SK-N-SH treated with all-trans-retinoic acid at 6 μM for 48 hours (cell line): ENCODE data around the gene SORCS2.

Experiments used
- ATAC-seq: fragments of 200-7000 bp; cut with Tn5 transposase; 3 replicates; pipeline ENCODE4 v1.9.1; 2020; ENCODE audit warnings: mild to moderate bottlenecking, moderate library complexity
- ARNTL ChIP-seq: fragments of 450-650 bp; formaldehyde crosslinking; IDR thresholded peaks from 2 replicates; pipeline ENCODE4 v1.5.0; 2020; ENCODE audit warnings: low read depth, mild to moderate bottlenecking, moderate library complexity, borderline replicate concordance
- BACH2 ChIP-seq: fragments of 250-450 bp; sonication (Bioruptor Pico); IDR thresholded peaks from 2 replicates; pipeline ENCODE4 v1.9.0; 2021; ENCODE audit warnings: mild to moderate bottlenecking, borderline replicate concordance
- ESRRG ChIP-seq: fragments of 250-450 bp; sonication (Bioruptor Pico); IDR thresholded peaks from 2 replicates; pipeline ENCODE4 v1.6.1; 2021; ENCODE audit warnings: mild to moderate bottlenecking
- GLIS3 ChIP-seq: fragments of 250-450 bp; sonication (Bioruptor Pico); IDR thresholded peaks from 2 replicates; pipeline ENCODE4 v1.5.0; 2020; ENCODE audit warnings: mild to moderate bottlenecking, moderate library complexity
- ISL1 ChIP-seq: fragments of 250-450 bp; sonication (Bioruptor Pico); IDR thresholded peaks from 2 replicates; pipeline ENCODE4 v2.1.2; 2022; ENCODE audit warnings: mild to moderate bottlenecking, moderate library complexity
- OSR1 ChIP-seq: fragments of 250-450 bp; sonication (Bioruptor Pico); IDR thresholded peaks from 2 replicates; pipeline ENCODE4 v1.8.0; 2022; ENCODE audit warnings: moderate library complexity, mild to moderate bottlenecking, inconsistent platforms
- PPARA ChIP-seq: fragments of 250-450 bp; sonication (Bioruptor Pico); IDR thresholded peaks from 2 replicates; pipeline ENCODE4 v1.5.0; 2020; ENCODE audit warnings: mild to moderate bottlenecking, borderline replicate concordance
- RARB ChIP-seq: fragments of 250-450 bp; sonication (Bioruptor Pico); IDR thresholded peaks from 2 replicates; pipeline ENCODE4 v1.8.0; 2021; ENCODE audit warnings: mild to moderate bottlenecking, moderate library complexity
- TCF4 ChIP-seq: fragments of 250-450 bp; sonication (Bioruptor Pico); IDR thresholded peaks from 2 replicates; pipeline ENCODE4 v1.8.0; 2021; ENCODE audit warnings: mild to moderate bottlenecking, moderate library complexity, borderline replicate concordance
- TOX ChIP-seq: fragments of 250-450 bp; sonication (Bioruptor Pico); IDR thresholded peaks from 2 replicates; pipeline ENCODE4 v1.8.0; 2021; ENCODE audit warnings: mild to moderate bottlenecking, moderate library complexity, borderline replicate concordance
- ZC3H10 ChIP-seq: fragments of 250-450 bp; sonication (Bioruptor Pico); IDR thresholded peaks from 2 replicates; pipeline ENCODE4 v1.5.1; 2021; ENCODE audit warnings: mild to moderate bottlenecking, moderate library complexity
- ZFP3 ChIP-seq: fragments of 250-450 bp; sonication (Bioruptor Pico); IDR thresholded peaks from 2 replicates; pipeline ENCODE4 v1.5.0; 2020; ENCODE audit warnings: mild to moderate bottlenecking, moderate library complexity
- ZNF565 ChIP-seq: fragments of 450-650 bp; formaldehyde crosslinking; conservative IDR thresholded peaks from 2 replicates; pipeline ENCODE4 v1.5.0; 2020; ENCODE audit warnings: low read depth, mild to moderate bottlenecking, moderate library complexity
- ZNF70 ChIP-seq: fragments of 450-650 bp; formaldehyde crosslinking; IDR thresholded peaks from 2 replicates; pipeline ENCODE4 v1.5.0; 2020; ENCODE audit warnings: mild to moderate bottlenecking, moderate library complexity
- ZNF8 ChIP-seq: fragments of 450-650 bp; formaldehyde crosslinking; IDR thresholded peaks from 2 replicates; pipeline ENCODE4 v1.5.0; 2020; ENCODE audit warnings: mild to moderate bottlenecking, moderate library complexity
- TF ChIP-seq, protein P1 (sequence below): fragments of 250-450 bp; sonication (Bioruptor Pico); IDR thresholded peaks from 2 replicates; pipeline ENCODE4 v1.8.0; 2021; ENCODE audit warnings: low read depth, mild to moderate bottlenecking, moderate library complexity, borderline replicate concordance
- TF ChIP-seq, protein P2 (sequence below): fragments of 250-450 bp; sonication (Bioruptor Pico); IDR thresholded peaks from 2 replicates; pipeline ENCODE4 v1.5.1; 2021; ENCODE audit warnings: mild to moderate bottlenecking, moderate library complexity
- TF ChIP-seq, protein P3 (sequence below): fragments of 250-450 bp; sonication (Bioruptor Pico); IDR thresholded peaks from 2 replicates; pipeline ENCODE4 v1.5.1; 2020; ENCODE audit warnings: low read depth, mild to moderate bottlenecking, moderate library complexity
- TF ChIP-seq, protein P4 (sequence below): fragments of 250-450 bp; sonication (Bioruptor Pico); IDR thresholded peaks from 2 replicates; pipeline ENCODE4 v1.5.0; 2020; ENCODE audit warnings: mild to moderate bottlenecking, moderate library complexity

Gene SORCS2

DNA sequence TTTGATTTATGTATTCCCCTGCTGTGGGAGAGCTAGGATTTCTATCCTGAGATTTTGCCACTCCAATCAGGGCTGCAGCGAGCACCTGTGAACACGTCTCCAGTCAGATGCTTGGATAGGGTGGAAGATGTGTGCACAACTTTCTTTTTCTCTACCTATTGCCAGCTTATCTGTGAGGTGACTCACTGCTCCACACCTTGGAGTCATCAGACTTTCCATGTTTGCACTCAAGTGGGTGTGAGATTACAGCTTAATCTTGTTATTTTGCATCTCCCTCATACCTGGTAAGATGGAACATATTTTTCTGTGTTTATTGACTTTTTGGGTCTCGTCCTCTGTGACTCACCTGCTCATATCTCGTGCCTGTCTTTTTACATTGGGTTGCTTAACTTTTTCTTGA is 210.2 kb downstream of the SORCS2 start:
- TF ChIP-seq, protein P1, sequence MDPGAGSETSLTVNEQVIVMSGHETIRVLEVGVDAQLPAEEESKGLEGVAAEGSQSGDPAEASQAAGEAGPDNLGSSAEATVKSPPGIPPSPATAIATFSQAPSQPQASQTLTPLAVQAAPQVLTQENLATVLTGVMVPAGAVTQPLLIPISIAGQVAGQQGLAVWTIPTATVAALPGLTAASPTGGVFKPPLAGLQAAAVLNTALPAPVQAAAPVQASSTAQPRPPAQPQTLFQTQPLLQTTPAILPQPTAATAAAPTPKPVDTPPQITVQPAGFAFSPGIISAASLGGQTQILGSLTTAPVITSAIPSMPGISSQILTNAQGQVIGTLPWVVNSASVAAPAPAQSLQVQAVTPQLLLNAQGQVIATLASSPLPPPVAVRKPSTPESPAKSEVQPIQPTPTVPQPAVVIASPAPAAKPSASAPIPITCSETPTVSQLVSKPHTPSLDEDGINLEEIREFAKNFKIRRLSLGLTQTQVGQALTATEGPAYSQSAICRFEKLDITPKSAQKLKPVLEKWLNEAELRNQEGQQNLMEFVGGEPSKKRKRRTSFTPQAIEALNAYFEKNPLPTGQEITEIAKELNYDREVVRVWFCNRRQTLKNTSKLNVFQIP (CRISPR knock-in tag), result no peak
- TF ChIP-seq BACH2, result no peak
- TF ChIP-seq ZFP3 (CRISPR knock-in tag), result no peak
- no peak for TF ChIP-seq ARNTL
- no peak for TF ChIP-seq ZC3H10 (CRISPR knock-in tag)
- TF ChIP-seq TCF4 (CRISPR knock-in tag), result no peak
- TF ChIP-seq ZNF70 (CRISPR knock-in tag), result no peak
- no peak for TF ChIP-seq GLIS3
- TF ChIP-seq ESRRG, result no peak
- TF ChIP-seq OSR1 (CRISPR knock-in tag), result no peak
- no peak for TF ChIP-seq RARB
- TF ChIP-seq, protein P2, sequence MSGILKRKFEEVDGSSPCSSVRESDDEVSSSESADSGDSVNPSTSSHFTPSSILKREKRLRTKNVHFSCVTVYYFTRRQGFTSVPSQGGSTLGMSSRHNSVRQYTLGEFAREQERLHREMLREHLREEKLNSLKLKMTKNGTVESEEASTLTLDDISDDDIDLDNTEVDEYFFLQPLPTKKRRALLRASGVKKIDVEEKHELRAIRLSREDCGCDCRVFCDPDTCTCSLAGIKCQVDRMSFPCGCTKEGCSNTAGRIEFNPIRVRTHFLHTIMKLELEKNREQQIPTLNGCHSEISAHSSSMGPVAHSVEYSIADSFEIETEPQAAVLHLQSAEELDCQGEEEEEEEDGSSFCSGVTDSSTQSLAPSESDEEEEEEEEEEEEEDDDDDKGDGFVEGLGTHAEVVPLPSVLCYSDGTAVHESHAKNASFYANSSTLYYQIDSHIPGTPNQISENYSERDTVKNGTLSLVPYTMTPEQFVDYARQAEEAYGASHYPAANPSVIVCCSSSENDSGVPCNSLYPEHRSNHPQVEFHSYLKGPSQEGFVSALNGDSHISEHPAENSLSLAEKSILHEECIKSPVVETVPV (CRISPR knock-in tag), result no peak
- no peak for ATAC-seq

DNA sequence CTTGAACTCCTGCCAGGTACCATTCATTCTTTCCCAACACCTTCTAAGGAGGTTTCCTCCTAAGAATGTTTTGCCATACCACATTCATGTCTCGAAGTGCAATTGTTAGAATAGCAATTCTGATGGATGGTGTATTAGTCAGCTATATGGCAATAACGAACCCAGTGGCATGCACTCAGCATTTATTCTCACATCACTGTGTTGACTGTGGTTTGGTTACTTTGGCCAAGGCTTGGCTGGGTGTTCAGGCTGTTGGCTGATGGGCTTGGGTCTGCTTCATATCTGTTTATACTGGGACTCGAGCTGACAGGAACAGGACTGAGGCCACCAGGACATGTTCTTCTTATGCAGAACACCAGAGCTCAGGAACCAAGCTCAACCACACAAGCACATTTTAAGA is 210.7 kb downstream of the SORCS2 start:
- no peak for TF ChIP-seq GLIS3
- no peak for TF ChIP-seq TOX (CRISPR knock-in tag)
- TF ChIP-seq, protein P3, sequence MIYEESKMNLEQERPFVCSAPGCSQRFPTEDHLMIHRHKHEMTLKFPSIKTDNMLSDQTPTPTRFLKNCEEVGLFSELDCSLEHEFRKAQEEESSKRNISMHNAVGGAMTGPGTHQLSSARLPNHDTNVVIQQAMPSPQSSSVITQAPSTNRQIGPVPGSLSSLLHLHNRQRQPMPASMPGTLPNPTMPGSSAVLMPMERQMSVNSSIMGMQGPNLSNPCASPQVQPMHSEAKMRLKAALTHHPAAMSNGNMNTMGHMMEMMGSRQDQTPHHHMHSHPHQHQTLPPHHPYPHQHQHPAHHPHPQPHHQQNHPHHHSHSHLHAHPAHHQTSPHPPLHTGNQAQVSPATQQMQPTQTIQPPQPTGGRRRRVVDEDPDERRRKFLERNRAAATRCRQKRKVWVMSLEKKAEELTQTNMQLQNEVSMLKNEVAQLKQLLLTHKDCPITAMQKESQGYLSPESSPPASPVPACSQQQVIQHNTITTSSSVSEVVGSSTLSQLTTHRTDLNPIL (CRISPR knock-in tag), result no peak
- TF ChIP-seq ARNTL, result no peak
- no peak for TF ChIP-seq BACH2
- no peak for TF ChIP-seq ZNF565 (CRISPR knock-in tag)
- no peak for TF ChIP-seq ZNF70 (CRISPR knock-in tag)
- TF ChIP-seq, protein P1 (CRISPR knock-in tag), result no peak
- no peak for TF ChIP-seq ZFP3 (CRISPR knock-in tag)
- TF ChIP-seq, protein P2 (CRISPR knock-in tag), result no peak
- TF ChIP-seq PPARA (CRISPR knock-in tag), result no peak
- TF ChIP-seq OSR1 (CRISPR knock-in tag), result no peak
- TF ChIP-seq, all 23 proteins: peak for 0
- no peak for ATAC-seq

DNA sequence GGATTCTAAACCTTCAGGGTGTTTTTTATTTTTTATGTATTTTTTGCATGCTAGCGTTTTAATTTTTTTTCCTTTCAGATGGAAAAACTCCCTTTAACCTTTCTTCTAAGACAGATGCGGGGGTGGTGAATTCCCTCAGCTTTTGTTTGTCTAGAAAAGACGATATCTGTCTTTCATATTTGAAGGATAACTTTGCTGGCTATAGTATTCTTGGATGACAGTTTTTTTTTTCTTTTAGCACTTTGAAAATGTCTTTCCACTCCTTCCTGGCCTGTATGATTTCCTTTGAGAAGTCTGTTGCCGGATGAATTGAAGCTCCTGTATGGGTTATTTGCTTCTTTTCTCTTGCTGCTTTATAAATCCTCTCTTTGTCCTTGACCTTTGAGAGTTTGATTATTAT is 215.8 kb downstream of the SORCS2 start:
- TF ChIP-seq ZNF565 (CRISPR knock-in tag), result no peak
- no peak for TF ChIP-seq ARNTL
- no peak for TF ChIP-seq ZFP3 (CRISPR knock-in tag)
- no peak for TF ChIP-seq TCF4 (CRISPR knock-in tag)
- no peak for TF ChIP-seq ISL1
- TF ChIP-seq ZNF8 (CRISPR knock-in tag), result no peak
- TF ChIP-seq, protein P4, sequence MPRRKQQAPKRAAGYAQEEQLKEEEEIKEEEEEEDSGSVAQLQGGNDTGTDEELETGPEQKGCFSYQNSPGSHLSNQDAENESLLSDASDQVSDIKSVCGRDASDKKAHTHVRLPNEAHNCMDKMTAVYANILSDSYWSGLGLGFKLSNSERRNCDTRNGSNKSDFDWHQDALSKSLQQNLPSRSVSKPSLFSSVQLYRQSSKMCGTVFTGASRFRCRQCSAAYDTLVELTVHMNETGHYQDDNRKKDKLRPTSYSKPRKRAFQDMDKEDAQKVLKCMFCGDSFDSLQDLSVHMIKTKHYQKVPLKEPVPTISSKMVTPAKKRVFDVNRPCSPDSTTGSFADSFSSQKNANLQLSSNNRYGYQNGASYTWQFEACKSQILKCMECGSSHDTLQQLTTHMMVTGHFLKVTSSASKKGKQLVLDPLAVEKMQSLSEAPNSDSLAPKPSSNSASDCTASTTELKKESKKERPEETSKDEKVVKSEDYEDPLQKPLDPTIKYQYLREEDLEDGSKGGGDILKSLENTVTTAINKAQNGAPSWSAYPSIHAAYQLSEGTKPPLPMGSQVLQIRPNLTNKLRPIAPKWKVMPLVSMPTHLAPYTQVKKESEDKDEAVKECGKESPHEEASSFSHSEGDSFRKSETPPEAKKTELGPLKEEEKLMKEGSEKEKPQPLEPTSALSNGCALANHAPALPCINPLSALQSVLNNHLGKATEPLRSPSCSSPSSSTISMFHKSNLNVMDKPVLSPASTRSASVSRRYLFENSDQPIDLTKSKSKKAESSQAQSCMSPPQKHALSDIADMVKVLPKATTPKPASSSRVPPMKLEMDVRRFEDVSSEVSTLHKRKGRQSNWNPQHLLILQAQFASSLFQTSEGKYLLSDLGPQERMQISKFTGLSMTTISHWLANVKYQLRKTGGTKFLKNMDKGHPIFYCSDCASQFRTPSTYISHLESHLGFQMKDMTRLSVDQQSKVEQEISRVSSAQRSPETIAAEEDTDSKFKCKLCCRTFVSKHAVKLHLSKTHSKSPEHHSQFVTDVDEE (CRISPR knock-in tag), result no peak
- TF ChIP-seq, protein P2 (CRISPR knock-in tag), result no peak
- no peak for TF ChIP-seq GLIS3
- no peak for TF ChIP-seq RARB
- no peak for TF ChIP-seq ESRRG
- ATAC-seq, result no peak
